ENCODE data around the gene SLC12A9. TPM values are rescaled to one million over a fixed set of nuclear protein-coding genes. Genes with fewer than 3 reads are reported as not detected.
"Not testable (repeated sequence)": the region's sequence is repeated elsewhere in the genome, so short reads cannot be mapped to it uniquely, and the experiment has no call there.

SLC12A9 gene
- 10 to 100 TPM; 12.5 to 25.7 (median 16.5) TPM for polyA plus RNA-seq (ENCODE audit: insufficient read length in 10 of 10)
- long read RNA-seq, donor 1, full-length matches to known transcripts, result 3 of 3 reads
- long read RNA-seq, donor 1, partial matches to known transcripts, result 0 of 3 reads
- long read RNA-seq, donor 1, other reads (novel, unspliced or antisense), result 0 of 3 reads
- long read RNA-seq, donor 2, partial matches to known transcripts, result 9 of 9 reads
- long read RNA-seq, donor 2, other reads (novel, unspliced or antisense), result 0 of 9 reads
- long read RNA-seq, donor 3, result 0 reads
- long read RNA-seq, donor 4, full-length matches to known transcripts, result 1 of 12 reads
- long read RNA-seq, donor 4, partial matches to known transcripts, result 11 of 12 reads
- long read RNA-seq, donor 4, other reads (novel, unspliced or antisense), result 0 of 12 reads
- long read RNA-seq, donor 5, full-length matches to known transcripts, result 1 of 1 reads
- long read RNA-seq, donor 5, partial matches to known transcripts, result 0 of 1 reads
- long read RNA-seq, donor 5, other reads (novel, unspliced or antisense), result 0 of 1 reads
- long read RNA-seq, donor 6, full-length matches to known transcripts, result 3 of 3 reads
- long read RNA-seq, donor 6, partial matches to known transcripts, result 0 of 3 reads
- long read RNA-seq, donor 6, other reads (novel, unspliced or antisense), result 0 of 3 reads
- long read RNA-seq, donor 7, full-length matches to known transcripts, result 4 of 4 reads
- long read RNA-seq, donor 7, partial matches to known transcripts, result 0 of 4 reads
- long read RNA-seq, donor 7, other reads (novel, unspliced or antisense), result 0 of 4 reads
- long read RNA-seq, donor 8, result 0 reads
- long read RNA-seq, donor 9, result 0 reads

DNA sequence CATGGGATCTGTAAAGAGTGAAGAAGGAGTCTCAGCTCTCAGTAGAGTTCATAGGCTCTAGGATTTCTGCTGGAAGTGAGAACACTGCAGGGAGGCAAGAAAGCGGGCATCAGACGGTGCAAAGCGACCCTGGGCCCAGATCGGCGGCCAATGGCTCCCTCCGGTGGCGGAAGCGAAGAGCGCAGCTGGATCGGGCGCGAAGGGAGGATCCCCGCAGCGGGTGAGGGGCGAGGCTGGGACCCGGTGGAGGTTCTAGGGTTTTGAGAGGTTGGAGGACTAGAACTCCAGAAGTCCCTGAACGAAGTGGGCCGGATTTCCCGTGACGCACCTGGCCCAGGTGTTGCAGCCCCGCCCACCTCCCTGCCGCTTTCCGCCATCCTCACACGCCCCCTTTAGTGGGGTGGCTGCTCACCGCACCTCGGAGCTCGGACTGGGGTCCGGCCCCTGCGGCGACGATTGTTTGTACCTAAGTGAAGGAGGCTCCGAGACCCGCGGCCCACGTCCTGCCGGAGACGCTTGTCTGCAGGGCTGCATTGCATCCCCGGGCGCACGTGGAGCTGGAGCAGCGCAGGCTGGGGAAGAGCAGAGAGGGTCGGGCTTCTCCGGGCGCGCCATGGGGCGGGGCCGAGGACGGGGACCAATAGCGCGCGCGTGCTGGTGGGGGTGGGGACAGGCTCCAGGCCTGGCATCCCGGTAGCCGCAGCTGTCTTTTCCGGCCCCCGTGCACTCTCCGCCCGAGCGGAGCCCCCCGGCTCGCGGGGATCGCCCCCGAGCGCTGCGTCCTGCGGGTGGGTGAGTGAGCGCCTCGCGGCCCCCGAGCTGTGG is at the start of gene SLC12A9:
TSS of gene SLC12A9 (plus strand) at position 666 of the 825 bp plus-strand sequence. CDS start 1,485 bp downstream, outside the sequence.
- DNase-seq, result peak; percentile 88 to 97 (median 94)

GRCh38 chr7:100802951-100803350 is 49.6 kb upstream of the SLC12A9 start:
- DNase-seq, result no peak

GRCh38 chr7:100803398-100804161 is 48.9 kb upstream of the SLC12A9 start:
- DNase-seq, result peak; percentile 77 to 93 (median 82)

- DNase-seq, result no peak
Observed at GRCh38 chr7:100804681-100805431, 47.7 kb upstream of the SLC12A9 start.

DNA sequence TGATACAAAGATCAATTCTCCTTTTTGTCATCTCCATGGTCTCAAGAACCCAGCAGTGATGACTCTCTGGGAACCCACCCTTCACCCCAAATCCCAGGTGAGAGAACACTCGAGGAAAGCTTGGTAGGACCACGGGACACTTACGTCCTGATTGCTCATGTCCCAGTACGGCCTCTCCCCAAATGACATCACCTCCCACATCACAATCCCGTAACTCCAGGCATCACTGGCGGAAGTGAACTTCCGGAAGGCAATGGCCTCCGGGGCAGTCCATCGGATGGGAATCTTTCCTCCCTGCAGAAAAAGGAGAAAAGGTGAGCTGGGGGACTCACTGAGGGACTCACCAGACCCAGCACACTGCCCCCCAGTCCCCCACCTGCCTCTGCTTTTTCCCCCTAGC is 46.2 kb upstream of the SLC12A9 start:
- no peak for DNase-seq

DNA sequence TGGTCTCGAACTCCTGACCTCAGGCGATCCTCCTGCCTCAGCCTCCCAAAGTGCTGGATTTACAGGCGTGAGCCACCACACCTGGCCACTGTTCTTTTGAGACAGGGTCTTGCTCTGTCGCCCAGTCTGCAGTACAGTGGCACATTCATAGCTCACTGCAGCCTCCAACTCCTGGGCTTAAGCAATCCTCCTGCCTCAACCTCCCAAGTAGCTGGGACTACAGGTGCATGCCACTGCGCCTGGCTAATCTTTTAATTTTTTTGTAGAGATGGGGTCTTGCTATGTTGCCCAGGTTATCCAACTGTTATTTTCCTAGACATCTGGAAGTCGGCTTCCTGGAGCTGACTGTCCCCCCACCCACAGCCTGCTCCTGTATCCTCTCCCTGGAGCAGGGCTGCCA is 45.6 kb upstream of the SLC12A9 start:
- not testable (repeated sequence) for DNase-seq

DNA sequence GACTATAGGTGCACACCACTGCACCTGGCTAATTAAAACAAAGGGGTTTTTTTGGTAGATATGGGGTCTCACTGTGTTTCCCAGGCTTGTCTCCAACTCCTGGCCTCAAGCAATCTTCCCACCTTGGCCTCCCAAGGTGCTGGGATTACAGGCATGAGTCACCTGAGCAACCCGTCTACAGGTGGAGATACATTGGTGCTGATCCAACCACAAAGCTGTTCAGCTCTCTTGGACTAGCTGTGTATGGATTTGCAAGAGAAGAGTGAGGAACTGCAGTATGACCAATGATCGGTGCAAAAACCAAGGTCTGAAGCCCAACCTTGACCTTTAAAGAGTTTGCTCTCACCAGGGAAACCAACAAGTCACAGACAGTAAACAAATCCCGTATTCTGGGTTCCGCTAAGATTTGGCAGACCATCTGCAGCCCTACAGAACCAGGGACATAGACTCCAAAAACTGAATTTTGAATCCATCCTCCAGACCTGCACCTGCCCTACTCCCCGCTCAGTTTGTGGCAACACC is 44.1 kb upstream of the SLC12A9 start:
- no peak for DNase-seq

GRCh38 chr7:100811480-100811879 is 41.0 kb upstream of the SLC12A9 start:
- DNase-seq, result no peak

GRCh38 chr7:100812729-100813128 is 39.8 kb upstream of the SLC12A9 start:
- DNase-seq, result no peak

DNA sequence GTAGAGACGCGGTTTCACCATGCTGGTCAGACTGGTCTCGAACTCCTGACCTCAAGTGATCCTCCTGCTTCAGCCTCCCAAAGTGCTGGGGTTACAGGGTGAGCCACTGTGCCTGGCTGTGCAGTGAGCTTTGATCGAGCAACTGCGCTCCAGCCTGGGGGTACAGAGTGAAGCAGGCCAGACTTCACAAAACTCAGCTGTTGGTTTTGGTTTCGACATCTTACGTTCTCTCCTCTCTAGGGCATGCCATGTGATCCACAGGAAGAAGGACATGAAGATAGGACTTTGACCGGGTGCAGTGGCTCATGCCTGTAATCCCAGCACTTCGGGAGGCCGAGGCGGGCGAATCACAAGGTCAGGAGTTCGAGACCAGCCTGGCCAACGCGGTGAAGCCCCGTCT is 36.0 kb upstream of the SLC12A9 start:
- not testable (repeated sequence) for DNase-seq

- no peak for DNase-seq
Observed at GRCh38 chr7:100817097-100817496, 35.4 kb upstream of the SLC12A9 start.

DNA sequence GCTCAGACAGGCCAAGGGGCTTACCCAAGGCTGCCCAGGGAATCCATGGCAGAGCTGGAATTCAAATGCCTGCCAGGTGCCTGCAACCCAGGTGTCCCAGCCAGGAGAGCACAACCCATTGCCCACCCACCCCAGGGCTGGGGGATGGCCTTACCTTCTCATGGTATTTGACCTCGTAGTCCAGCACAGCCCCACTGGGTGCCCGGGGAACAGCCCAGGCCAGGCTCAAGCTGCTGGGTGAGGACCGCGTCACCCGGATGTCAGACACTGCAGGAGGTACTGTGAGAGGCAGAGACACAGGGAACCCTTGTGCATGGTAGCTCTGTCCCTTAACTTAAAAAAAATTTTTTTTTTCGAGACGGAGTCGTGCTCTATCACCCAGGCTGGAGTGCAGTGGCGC is 34.1 kb upstream of the SLC12A9 start:
- DNase-seq, result no peak

DNA sequence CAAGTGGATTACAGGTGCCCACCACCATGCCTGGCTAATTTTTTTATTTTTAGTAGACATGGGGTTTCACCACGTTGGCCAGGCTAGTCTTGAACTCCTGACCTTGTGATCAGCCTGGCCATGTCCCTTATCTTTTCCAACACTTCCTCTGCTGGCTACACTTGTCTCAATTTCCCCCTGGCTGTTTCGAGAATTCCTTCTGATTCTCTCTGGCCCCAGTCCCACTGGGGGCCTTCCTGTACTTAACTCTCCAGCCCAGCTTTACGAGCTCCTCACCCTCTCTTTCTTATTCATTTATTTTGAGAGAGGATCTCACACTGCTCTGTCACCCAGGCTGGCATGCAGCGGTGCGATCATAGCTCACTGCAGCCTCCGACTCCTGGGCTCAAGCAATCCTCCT is 33.7 kb upstream of the SLC12A9 start:
- DNase-seq, result no peak

GRCh38 chr7:100819586-100819985 is 32.9 kb upstream of the SLC12A9 start:
- no peak for DNase-seq

DNA sequence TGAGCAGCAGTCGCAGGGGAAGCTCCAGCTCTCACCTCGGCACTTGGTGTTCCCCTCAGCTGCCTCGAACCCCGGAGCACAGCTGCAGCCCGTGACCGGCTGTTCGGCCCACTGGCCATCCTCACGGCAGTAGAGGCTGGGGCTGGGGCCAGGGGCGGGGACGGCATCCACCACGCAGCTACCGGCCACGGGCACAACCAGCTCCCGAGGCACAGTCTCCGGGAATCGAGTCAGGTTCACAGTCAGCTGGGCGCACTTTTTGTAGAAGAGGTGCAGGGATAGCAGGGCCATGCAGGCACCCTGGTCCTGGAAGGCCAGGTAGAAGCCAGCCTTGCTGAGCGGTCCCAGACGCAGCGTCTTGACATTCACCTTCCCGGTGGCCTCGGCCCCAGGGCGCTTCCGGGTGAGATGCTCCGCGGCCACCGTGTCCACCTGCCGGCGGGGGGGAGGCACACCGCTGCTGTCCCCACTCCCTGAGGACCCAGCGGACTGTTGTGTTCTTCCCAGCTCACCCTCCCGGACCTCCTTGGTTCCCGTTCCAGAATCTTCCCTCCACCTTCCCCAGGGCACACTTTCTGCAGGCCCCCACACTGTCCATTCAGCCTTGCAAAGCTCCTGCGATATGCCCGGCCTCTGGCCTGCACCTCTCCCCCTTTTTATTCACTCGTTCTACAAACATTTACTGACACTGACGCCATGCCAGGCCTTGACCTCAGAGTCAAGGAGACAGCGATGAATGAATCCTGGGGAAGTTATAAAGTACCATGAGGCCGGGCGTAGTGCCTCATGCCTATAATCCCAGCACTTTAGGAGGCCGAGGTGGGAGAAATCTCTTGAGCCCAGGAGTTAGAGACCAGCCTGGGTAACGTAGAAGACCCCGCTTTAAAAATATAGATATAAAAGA is 30.0 kb upstream of the SLC12A9 start:
- no peak for DNase-seq

GRCh38 chr7:100823140-100823525 is 29.4 kb upstream of the SLC12A9 start:
- no peak for DNase-seq

- no peak for DNase-seq
Observed at GRCh38 chr7:100823534-100823933, 29.0 kb upstream of the SLC12A9 start.

DNA sequence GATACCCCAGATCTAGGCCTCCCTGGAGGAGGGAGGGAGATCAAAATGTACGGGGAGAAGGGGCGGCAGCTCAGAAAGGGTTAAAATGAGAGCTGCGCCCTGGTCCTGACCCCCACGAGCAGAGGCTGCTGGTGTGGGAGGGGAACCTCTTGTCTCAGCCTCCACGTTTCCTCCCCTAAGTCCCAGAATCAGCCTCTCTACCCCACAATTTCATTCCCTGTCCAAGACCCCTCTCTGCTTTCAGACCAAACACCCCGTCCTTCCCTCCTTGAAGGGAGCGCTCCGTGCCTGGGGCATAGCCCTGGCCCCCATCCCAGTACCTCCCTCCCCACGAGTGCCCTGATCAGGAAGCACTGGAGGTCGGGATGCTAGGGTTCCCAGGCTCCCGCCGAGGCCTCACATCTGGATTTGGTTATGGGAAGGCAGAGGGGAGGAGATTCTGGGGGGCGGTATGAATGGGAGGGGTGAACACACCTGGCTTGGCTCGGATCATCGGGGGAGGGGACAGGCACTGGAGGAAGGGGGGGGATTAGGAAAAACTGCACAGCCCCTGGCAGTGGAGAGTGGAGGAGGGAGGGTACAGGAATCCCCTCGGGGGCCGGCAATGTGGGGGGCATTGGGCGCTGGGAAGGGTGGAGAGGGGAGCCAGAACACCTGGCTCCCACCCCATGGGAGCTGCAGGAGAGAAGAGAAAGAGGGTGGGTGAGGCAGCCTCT is 27.9 kb upstream of the SLC12A9 start:
- peak in 1 of 3 donors; percentile 25 for DNase-seq
